Retinal pigment epithelial cell (primary cell): ENCODE data around the gene MSI2.

ENCODE experiments used
- DNase-seq: peaks from one replicate; pipeline ENCODE4 v3.0.0-alpha.2; 2010; ENCODE audit warnings: low read depth
- H3K4me3 ChIP-seq: 2 replicates; pipeline ENCODE4 v1.5.1; 2011; ENCODE audit warnings: mild to moderate bottlenecking, low read length, control low read depth, moderate library complexity
- TF ChIP-seq, protein P1 (sequence below): conservative IDR thresholded peaks from 2 replicates; pipeline ENCODE4 v1.5.1; 2011; ENCODE audit warnings: low read depth, low read length, control low read depth, inconsistent platforms

MSI2 gene

DNA sequence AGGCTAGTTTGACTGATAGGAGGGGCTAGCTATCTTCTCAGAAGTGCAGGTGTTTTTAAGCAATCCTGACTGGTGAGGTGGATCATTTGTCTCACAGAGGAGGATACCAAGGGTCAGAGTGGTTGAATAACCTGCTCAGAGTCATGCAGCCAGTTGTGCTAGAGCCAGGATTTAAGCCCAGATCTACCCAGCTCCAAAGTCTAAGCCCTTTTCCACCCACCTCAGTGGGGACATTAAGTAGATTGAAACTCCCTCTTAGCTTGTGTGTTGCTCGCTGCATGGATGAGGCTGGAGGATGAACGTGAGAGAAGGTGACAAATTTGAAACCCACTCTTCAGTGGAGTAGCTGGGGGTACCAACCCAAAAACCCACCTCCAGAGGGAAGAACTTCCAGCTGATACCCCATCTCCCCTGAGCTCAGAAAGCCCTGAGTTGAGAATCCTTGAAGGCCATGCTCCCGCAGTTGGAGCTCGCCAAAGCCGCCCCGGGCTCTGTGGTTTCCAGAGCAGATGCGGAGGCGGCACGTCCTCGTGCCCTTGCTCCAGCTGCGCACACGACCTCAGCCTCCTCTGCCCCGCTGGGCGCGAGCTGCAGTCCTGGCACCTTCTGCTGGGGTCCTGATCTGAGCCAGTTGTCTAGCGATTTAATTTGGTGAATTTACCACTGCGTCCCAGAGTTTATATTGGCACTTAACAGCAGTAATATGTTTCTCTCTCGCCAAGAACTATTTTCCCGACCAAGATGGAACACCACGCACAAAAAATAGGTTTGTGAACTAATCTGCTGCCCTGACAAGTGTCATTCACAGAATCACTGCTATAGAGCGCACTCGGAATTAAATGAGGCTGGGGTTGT lies 329.2 kb downstream of the MSI2 start:
- TF ChIP-seq, protein P1, sequence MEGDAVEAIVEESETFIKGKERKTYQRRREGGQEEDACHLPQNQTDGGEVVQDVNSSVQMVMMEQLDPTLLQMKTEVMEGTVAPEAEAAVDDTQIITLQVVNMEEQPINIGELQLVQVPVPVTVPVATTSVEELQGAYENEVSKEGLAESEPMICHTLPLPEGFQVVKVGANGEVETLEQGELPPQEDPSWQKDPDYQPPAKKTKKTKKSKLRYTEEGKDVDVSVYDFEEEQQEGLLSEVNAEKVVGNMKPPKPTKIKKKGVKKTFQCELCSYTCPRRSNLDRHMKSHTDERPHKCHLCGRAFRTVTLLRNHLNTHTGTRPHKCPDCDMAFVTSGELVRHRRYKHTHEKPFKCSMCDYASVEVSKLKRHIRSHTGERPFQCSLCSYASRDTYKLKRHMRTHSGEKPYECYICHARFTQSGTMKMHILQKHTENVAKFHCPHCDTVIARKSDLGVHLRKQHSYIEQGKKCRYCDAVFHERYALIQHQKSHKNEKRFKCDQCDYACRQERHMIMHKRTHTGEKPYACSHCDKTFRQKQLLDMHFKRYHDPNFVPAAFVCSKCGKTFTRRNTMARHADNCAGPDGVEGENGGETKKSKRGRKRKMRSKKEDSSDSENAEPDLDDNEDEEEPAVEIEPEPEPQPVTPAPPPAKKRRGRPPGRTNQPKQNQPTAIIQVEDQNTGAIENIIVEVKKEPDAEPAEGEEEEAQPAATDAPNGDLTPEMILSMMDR: no peak
- no peak overlapping the region for H3K4me3 ChIP-seq
- DNase-seq: no peak

DNA sequence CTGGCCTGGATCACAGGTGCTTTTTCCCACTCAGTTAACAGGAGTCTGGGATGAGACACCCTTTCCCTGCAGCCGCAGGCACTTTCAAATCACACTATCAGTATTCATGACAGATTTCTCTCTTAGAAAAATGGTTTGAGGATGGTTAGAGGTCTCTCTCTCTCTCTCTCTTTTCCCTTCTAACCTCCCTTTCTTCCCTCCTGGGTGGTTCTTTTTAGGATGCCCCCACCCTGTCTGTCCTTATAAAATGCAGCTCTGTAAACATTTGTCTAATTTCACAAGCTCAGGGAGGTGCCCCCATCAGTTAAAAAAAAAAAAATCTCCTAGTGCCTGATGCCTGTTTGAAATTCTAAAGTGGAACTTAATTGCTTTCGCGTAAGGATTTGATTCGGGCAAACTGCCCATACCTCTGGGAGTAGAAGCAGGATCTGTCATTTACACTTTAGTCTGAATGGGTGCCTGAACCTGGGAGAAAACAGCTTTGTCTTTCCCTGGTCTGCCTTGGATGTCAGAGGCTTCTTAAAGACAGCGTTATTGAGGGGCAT lies 329.9 kb downstream of the MSI2 start:
- DNase-seq: no peak
- no peak overlapping the region for H3K4me3 ChIP-seq
- TF ChIP-seq, protein P1: no peak

DNA sequence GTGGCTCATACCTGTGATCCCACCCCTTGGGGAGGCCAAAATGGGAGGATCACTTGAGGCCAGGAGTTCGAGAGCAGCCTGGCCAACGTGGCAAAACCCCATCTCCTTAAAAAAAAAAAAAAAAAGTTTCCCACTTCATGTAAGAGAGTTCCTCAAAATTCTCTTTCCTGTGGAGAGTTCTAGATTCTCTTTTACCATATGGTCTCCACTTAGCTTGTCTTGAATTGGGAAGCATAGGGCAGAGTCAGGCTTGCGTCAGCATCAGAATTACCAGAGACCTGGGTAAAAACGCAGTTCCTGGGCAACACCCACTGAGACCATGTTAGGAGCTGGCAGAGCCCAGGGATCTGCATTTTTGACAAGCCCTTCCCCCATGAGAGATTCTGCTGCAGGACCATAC lies 330.4 kb downstream of the MSI2 start:
- H3K4me3 ChIP-seq: no peak overlapping the region
- TF ChIP-seq, protein P1: no peak
- DNase-seq: no peak

DNA sequence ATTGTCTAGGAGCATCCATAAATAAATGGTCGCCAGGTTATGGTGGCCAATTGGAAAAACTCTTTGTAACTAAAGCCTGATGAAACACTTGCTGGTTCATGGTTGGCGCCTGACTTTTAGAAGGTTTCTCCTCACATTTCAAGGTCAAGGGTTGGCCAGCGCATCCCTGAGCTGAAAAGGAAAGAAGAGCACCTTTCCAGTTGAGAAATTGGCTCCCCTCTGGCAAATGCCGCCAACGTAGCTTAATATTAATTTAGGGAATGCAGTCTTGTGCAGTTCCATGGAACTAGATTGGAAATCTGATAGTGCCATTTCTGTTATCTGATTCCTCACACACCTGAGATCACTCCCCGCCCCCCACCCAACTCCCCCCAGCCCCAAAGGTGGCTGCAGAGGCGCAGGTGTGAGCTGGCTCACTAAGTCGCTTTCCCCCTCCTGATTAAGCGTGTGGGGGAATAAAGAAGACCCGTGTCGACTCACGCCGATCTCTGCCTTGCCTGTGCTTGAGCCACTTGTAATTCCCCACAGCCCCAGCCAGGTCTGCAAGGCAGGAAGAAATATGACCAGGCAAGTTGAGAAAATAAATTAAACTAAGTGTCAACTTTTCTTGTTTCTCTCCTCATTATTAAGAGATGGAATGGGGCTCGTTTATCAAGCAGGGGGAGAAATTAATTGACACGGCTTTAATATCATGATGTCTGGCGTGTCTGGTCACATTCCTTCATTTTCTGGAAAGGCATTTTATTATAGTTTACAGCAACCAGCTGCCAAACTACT lies 331.1 kb downstream of the MSI2 start:
- no peak overlapping the region for H3K4me3 ChIP-seq
- TF ChIP-seq, protein P1: no peak
- no peak for DNase-seq

DNA sequence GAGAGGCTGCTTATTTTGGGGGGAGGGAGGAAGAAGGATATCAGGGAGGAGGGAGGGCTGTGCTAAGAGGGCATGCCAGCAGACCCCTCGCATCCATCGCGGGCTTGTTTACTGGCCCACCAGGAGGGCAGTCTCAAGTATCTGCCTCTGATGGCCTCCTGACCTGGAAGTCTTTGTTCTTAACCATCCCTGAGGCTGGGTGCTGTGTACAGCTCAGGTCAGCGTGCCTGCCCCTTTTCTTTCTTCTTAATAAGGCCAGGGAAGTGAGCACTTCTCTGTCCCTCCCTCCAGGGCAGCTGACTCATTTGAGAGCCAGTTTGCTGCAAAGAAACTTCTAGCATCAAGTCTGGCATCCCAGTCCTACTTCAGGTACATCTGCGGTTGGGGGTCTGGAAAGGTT lies 331.8 kb downstream of the MSI2 start:
- TF ChIP-seq, protein P1: no peak

DNA sequence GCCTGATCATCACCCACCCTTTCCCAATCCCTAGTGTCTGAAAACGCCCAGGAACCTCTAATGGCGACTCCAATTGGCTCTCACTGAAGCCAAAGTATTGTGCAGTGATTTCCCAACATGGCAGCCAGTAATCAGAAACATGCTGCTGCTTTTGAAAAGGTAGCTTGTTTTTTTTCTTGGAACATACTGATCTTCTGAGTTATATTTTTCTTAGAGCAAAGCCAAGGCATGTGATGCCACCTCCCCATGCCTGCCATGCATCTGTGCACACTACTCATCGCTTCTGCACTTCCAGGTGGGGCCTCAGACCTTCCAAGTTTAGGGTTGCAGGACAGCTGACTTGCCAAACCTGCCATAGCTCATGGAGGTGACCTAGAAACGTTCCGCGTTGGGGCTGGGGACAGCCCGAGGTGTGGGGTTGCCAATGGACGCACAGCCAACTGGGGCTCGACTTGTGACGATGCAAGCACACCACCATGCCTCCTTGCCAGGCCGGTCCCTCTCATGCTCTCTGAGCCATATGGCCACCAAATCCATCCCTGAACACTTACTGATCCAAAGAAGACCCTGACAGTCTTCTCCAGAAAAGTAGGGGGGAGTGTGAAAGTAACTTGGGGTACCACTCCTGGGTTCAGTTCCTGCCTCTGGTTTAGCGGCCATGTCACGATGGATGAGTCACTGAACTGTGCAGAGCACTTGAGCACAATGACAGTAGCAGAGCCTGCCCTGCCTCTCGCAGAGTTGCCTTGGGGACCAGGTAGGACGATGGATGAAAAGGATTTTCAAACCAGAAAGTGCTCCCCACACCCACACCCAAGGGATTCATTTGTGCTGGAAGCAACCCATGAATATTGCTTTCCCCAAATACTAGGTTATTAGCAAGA lies 333.1 kb downstream of the MSI2 start:
- no peak overlapping the region for H3K4me3 ChIP-seq
- DNase-seq: no peak
- TF ChIP-seq, protein P1: no peak

More for the DNA sequence above, 331.8 kb downstream of the MSI2 start:
- H3K4me3 ChIP-seq: no peak overlapping the region
- DNase-seq: no peak
